ENCODE data around the gene LRFN2. TPM values are rescaled to one million over a fixed set of nuclear protein-coding genes. Genes with fewer than 3 reads are reported as not detected.

The LRFN2 gene
- total and polyA plus RNA-seq, 4 donors: under 0.01 to 0.01 TPM; not detected in 2

DNA sequence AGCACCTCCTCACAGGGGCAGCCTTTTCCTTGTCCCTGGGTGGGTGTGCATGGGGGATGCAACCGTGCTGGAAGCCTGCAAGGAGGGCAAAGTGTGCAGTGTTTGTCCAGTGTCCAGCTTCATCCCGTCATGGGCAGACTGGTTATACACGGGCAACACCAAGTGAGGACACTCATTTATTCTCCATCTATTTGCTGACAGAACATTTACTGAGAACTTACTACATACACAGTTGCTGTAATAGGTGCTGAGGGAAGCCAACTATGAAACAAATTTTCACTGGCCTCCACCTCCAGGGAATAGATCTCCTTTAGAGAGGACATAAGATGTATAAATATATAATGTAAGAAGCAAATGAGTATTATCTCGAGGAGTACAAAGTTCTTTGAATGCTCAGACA, 136.7 kb downstream of the LRFN2 start:
- H3K27me3 ChIP-seq (ENCODE audit: control insufficient read depth in 4 of 4, insufficient read depth in 4 of 4, low read length in 3 of 4): no peaks in the 10 kb centered on the region
- no peak overlapping the region for H3K4me3 ChIP-seq (ENCODE audit: low read depth in 1 of 3, low read length in 3 of 3)
- DNase-seq (ENCODE audit: low spot score): no peak
- WGBS: 79% methylated on average over 4 of the region's 4 CpGs
- H3K9ac ChIP-seq (ENCODE audit: low read depth in 1 of 2, low read length in 2 of 2): no peak overlapping the region
- H3K9me3 ChIP-seq (ENCODE audit: control insufficient read depth in 4 of 4, low read length in 3 of 4): no peaks in the 10 kb centered on the region
- TF ChIP-seq TAF1 (conservative IDR thresholded peaks at IDR 0.05) (no peak), NR2F2 (IDR thresholded peaks at IDR 0.05) (no peak), RXRA (IDR thresholded peaks at IDR 0.05) (no peak), GABPA (IDR thresholded peaks at IDR 0.05 in 1 of 2, conservative IDR thresholded peaks at IDR 0.05 in 1 of 2) (no peak), YY1 (IDR thresholded peaks at IDR 0.05) (no peak)
- TF ChIP-seq, protein P1, sequence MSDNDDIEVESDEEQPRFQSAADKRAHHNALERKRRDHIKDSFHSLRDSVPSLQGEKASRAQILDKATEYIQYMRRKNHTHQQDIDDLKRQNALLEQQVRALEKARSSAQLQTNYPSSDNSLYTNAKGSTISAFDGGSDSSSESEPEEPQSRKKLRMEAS (IDR thresholded peaks at IDR 0.05): no peak
- TF ChIP-seq, protein P2, sequence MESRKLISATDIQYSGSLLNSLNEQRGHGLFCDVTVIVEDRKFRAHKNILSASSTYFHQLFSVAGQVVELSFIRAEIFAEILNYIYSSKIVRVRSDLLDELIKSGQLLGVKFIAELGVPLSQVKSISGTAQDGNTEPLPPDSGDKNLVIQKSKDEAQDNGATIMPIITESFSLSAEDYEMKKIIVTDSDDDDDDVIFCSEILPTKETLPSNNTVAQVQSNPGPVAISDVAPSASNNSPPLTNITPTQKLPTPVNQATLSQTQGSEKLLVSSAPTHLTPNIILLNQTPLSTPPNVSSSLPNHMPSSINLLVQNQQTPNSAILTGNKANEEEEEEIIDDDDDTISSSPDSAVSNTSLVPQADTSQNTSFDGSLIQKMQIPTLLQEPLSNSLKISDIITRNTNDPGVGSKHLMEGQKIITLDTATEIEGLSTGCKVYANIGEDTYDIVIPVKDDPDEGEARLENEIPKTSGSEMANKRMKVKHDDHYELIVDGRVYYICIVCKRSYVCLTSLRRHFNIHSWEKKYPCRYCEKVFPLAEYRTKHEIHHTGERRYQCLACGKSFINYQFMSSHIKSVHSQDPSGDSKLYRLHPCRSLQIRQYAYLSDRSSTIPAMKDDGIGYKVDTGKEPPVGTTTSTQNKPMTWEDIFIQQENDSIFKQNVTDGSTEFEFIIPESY (IDR thresholded peaks at IDR 0.05): no peak
- TF ChIP-seq, protein P3, sequence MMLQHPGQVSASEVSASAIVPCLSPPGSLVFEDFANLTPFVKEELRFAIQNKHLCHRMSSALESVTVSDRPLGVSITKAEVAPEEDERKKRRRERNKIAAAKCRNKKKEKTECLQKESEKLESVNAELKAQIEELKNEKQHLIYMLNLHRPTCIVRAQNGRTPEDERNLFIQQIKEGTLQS (IDR thresholded peaks at IDR 0.05): no peak
- no peaks in the 10 kb centered on the region for H3K4me1 ChIP-seq (ENCODE audit: control insufficient read depth in 4 of 4, insufficient read depth in 4 of 4, low read length in 3 of 4)
- no peak overlapping the region for H3K27ac ChIP-seq (ENCODE audit: low read depth in 1 of 2, low read length in 2 of 2)
- no peaks in the 10 kb centered on the region for H3K36me3 ChIP-seq (ENCODE audit: control insufficient read depth in 4 of 4, insufficient read depth in 3 of 4, low read depth in 1 of 4, low read length in 3 of 4)

DNA sequence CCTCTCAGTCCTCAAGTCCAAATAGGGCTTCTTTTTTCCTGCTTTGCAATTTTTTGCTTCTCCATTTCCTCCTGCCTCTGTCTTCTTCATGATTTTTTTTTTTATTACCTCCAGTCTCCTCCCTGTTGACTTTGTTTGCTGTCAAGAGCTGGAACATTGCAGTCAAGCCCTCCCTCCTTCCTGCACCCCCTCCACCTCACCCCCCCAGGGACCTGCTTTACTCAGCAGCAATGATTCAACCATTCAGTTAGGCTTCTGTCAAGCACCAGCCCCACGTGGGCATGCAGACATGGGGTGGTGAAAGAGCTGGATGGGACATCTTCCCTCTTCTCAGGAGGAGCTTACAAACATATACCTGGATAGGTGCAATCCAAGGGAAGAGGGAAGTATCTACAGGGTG, 142.4 kb downstream of the LRFN2 start:
- 46% methylated on average over 1 of the region's 1 CpG for WGBS
- Histone ChIP-seq H3K4me1 (ENCODE audit: control insufficient read depth in 4 of 4, insufficient read depth in 4 of 4, low read length in 3 of 4) (no peaks in the 10 kb centered on the region), H3K27me3 (ENCODE audit: control insufficient read depth in 4 of 4, insufficient read depth in 4 of 4, low read length in 3 of 4) (no peaks in the 10 kb centered on the region)

More for the DNA sequence above, 142.4 kb downstream of the LRFN2 start:
- no peaks in the 10 kb centered on the region for H3K9me3 ChIP-seq (ENCODE audit: control insufficient read depth in 4 of 4, low read length in 3 of 4)
- H3K9ac ChIP-seq (ENCODE audit: low read depth in 1 of 2, low read length in 2 of 2): no peak overlapping the region
- DNase-seq (ENCODE audit: low spot score): no peak
- TF ChIP-seq FOXA2 (IDR thresholded peaks at IDR 0.05) (no peak), NR2F2 (IDR thresholded peaks at IDR 0.05) (no peak), GABPA (IDR thresholded peaks at IDR 0.05 in 1 of 2, conservative IDR thresholded peaks at IDR 0.05 in 1 of 2) (no peak), JUND (IDR thresholded peaks at IDR 0.05) (no peak), HNF4G (IDR thresholded peaks at IDR 0.05) (no peak), YY1 (IDR thresholded peaks at IDR 0.05) (no peak)
- TF ChIP-seq, protein P4, sequence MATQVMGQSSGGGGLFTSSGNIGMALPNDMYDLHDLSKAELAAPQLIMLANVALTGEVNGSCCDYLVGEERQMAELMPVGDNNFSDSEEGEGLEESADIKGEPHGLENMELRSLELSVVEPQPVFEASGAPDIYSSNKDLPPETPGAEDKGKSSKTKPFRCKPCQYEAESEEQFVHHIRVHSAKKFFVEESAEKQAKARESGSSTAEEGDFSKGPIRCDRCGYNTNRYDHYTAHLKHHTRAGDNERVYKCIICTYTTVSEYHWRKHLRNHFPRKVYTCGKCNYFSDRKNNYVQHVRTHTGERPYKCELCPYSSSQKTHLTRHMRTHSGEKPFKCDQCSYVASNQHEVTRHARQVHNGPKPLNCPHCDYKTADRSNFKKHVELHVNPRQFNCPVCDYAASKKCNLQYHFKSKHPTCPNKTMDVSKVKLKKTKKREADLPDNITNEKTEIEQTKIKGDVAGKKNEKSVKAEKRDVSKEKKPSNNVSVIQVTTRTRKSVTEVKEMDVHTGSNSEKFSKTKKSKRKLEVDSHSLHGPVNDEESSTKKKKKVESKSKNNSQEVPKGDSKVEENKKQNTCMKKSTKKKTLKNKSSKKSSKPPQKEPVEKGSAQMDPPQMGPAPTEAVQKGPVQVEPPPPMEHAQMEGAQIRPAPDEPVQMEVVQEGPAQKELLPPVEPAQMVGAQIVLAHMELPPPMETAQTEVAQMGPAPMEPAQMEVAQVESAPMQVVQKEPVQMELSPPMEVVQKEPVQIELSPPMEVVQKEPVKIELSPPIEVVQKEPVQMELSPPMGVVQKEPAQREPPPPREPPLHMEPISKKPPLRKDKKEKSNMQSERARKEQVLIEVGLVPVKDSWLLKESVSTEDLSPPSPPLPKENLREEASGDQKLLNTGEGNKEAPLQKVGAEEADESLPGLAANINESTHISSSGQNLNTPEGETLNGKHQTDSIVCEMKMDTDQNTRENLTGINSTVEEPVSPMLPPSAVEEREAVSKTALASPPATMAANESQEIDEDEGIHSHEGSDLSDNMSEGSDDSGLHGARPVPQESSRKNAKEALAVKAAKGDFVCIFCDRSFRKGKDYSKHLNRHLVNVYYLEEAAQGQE (IDR thresholded peaks at IDR 0.05): no peak
- TF ChIP-seq, protein P5, sequence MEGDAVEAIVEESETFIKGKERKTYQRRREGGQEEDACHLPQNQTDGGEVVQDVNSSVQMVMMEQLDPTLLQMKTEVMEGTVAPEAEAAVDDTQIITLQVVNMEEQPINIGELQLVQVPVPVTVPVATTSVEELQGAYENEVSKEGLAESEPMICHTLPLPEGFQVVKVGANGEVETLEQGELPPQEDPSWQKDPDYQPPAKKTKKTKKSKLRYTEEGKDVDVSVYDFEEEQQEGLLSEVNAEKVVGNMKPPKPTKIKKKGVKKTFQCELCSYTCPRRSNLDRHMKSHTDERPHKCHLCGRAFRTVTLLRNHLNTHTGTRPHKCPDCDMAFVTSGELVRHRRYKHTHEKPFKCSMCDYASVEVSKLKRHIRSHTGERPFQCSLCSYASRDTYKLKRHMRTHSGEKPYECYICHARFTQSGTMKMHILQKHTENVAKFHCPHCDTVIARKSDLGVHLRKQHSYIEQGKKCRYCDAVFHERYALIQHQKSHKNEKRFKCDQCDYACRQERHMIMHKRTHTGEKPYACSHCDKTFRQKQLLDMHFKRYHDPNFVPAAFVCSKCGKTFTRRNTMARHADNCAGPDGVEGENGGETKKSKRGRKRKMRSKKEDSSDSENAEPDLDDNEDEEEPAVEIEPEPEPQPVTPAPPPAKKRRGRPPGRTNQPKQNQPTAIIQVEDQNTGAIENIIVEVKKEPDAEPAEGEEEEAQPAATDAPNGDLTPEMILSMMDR (IDR thresholded peaks at IDR 0.05; ENCODE audit: low read depth, low read length, missing input control): no peak
- TF ChIP-seq, protein P2 (IDR thresholded peaks at IDR 0.05): no peak
- no peak overlapping the region for H3K27ac ChIP-seq (ENCODE audit: low read depth in 1 of 2, low read length in 2 of 2)
- H3K36me3 ChIP-seq (ENCODE audit: control insufficient read depth in 4 of 4, insufficient read depth in 3 of 4, low read depth in 1 of 4, low read length in 3 of 4): no peaks in the 10 kb centered on the region
- no peak overlapping the region for H3K4me3 ChIP-seq (ENCODE audit: low read depth in 1 of 3, low read length in 3 of 3)
